ENCODE data around the gene TMEM9. TPM values are rescaled to one million over a fixed set of nuclear protein-coding genes. Genes with fewer than 3 reads are reported as not detected.

The TMEM9 gene
- total RNA-seq, 1 donor from 2014 or later = 63.9 TPM

DNA sequence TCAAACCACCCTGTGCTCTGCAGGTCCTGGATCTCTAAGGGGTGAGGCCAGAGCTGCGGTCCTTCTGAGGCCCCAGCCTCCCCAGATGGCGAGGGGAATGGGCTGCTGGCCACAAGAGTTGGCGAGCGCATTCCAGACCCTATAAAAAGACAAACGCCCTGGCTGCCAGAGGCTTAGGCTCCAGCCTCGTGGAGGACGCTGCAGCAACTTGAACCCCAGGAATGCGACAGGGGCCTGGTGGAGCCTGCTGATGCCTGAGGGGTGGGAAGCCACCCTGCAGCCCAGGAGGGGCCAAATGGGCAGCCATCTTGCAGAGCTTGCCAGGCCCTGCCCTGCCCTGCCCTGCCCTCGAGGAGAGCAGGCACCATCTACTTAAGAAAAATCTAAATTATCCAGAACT is 50.6 kb downstream of the TMEM9 start:
- Mint-ChIP-seq H3K4me1 (ENCODE audit: unreplicated experiment) (no peaks in the 10 kb centered on the region), H3K27ac (ENCODE audit: unreplicated experiment) (no peak overlapping the region), H3K4me3 (ENCODE audit: unreplicated experiment) (no peak overlapping the region), H3K9me3 (ENCODE audit: unreplicated experiment) (no peaks in the 10 kb centered on the region), H3K36me3 (ENCODE audit: unreplicated experiment) (no peaks in the 10 kb centered on the region), H3K27me3 (ENCODE audit: unreplicated experiment) (peaks cover 6% of the 10 kb centered on the region)
- no peak for DNase-seq (ENCODE audit: extremely low spot score, unreplicated experiment)
- TF ChIP-seq CTCF (IDR thresholded peaks at IDR 0.05) = no peak

DNA sequence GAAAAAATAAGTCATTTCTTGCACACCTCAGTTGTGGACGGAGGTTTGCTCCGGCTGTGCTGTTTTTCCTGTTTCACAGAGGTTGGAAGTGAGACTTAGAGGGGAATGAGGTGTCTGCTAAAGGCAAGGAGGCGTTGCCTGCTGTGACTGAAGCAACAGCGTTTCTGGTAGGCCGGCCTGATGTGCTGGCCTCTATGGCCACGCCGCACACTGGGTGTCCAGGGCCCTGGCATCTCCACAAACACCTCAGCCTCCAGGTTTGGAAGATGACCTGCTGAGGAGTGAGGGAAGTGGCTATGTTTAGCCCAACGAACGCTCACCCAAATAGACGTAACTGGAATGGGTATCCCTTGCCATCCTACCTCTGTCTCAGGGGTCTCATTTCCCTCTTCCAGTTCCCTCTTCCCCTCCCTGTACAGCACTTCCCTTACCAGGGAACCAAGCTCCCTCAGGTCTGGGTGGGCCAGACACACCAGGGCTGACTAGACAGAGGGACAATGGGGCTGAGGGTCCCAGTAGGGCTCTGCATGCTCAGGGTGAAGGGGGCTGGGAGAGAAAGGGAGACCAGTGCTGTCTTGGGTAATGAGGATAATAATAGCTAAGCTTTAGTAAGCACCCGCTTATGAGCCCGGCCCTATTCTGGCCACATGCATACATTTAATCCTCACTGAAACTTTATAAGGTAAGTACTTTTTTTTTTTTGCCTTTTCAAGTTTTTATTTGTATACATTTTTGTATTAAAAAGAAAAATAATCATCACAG is 53.9 kb downstream of the TMEM9 start:
- H3K27ac Mint-ChIP-seq (ENCODE audit: unreplicated experiment) = no peak overlapping the region
- H3K4me1 Mint-ChIP-seq (ENCODE audit: unreplicated experiment) = no peaks in the 10 kb centered on the region
- H3K9me3 Mint-ChIP-seq (ENCODE audit: unreplicated experiment) = no peaks in the 10 kb centered on the region
- H3K27me3 Mint-ChIP-seq (ENCODE audit: unreplicated experiment) = peaks cover 18% of the 10 kb centered on the region
- no peak for TF ChIP-seq CTCF (IDR thresholded peaks at IDR 0.05)
- no peaks in the 10 kb centered on the region for H3K36me3 Mint-ChIP-seq (ENCODE audit: unreplicated experiment)
- no peak for DNase-seq (ENCODE audit: extremely low spot score, unreplicated experiment)
- no peak overlapping the region for H3K4me3 Mint-ChIP-seq (ENCODE audit: unreplicated experiment)

DNA sequence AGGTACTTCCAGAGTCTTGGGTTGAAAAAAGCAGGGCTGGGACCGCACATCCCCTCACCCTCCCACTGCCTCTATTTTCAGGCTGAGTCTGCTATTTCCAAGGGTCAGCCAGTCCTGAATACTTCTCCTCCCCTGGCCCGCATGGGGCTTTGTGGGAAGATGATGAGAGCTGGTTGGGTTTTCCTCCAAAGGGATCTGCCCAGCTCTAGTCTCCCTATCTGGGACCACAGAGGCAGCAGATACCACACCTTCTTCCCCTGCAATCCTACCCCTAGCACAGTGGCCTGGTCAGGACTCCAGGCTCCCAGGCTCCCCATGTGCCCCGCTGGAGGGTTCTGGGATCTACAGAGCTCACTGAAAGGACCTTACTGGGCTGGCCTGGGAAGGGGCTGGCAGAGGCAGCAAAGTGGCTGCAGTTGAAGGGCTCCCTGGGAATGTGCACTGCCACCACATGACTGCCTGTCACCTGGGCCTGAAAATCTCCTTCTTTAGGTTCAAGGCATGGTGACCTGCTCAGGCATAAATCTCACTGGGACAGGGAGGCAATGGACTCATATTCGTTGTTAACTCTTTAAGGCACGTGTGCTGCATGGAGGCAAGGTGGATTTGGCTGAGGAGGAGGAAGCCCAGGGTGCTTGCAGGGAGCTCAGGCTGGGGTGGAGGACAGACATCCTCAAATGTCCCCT is 55.1 kb downstream of the TMEM9 start:
- no peaks in the 10 kb centered on the region for H3K36me3 Mint-ChIP-seq (ENCODE audit: unreplicated experiment)
- H3K27me3 Mint-ChIP-seq (ENCODE audit: unreplicated experiment) = peaks cover 15% of the 10 kb centered on the region
- no peak overlapping the region for H3K27ac Mint-ChIP-seq (ENCODE audit: unreplicated experiment)
- TF ChIP-seq CTCF (IDR thresholded peaks at IDR 0.05) = no peak
- no peaks in the 10 kb centered on the region for H3K4me1 Mint-ChIP-seq (ENCODE audit: unreplicated experiment)
- H3K4me3 Mint-ChIP-seq (ENCODE audit: unreplicated experiment) = no peak overlapping the region
- no peak for DNase-seq (ENCODE audit: extremely low spot score, unreplicated experiment)
- no peaks in the 10 kb centered on the region for H3K9me3 Mint-ChIP-seq (ENCODE audit: unreplicated experiment)

DNA sequence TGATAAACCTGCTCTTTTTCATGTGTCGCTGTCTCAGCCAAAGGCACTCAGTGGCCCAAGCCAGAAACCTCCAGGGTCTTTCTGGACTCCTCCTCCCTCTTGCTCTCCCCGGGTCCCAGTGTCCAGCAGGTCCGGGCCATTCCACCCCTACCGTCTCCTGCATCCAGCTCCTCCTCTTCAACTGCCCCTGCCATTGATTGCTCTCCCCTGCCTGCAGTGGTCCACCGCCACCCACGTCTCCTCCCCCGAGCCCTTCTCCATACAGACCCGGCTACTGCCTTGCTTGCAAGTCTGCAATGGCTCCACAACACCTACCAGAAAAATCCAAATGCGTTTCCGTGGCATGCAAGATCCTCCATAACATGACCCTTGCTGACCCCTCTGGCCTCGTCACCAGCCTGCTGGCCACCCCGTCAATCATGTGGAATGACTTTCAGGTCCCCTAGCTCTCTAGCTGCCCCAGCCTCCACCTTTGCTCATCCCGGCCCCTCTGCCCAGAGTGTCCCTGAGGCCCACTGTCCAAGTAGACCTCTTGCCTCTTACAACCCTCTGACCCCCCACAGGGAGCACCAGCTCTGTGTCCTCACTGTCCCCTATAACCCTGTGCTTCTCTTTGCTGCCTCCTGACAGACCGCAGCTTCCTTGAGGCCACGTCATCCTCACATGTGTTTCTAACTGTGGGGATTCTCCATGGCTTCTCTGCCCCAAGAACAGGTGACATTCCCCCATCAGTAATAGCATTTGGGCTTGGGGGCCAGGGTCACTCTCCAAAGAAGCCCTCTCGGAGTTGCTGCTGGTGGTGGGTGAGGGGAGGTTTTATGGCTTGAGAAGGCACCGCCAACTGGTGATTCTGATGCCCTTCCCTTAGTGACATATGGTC is 57.1 kb downstream of the TMEM9 start:
- TF ChIP-seq CTCF (IDR thresholded peaks at IDR 0.05) = no peak
- no peak overlapping the region for H3K27ac Mint-ChIP-seq (ENCODE audit: unreplicated experiment)
- peaks cover 15% of the 10 kb centered on the region for H3K27me3 Mint-ChIP-seq (ENCODE audit: unreplicated experiment)
- H3K36me3 Mint-ChIP-seq (ENCODE audit: unreplicated experiment) = no peaks in the 10 kb centered on the region
- no peaks in the 10 kb centered on the region for H3K9me3 Mint-ChIP-seq (ENCODE audit: unreplicated experiment)
- no peak overlapping the region for H3K4me3 Mint-ChIP-seq (ENCODE audit: unreplicated experiment)
- H3K4me1 Mint-ChIP-seq (ENCODE audit: unreplicated experiment) = no peaks in the 10 kb centered on the region
- DNase-seq (ENCODE audit: extremely low spot score, unreplicated experiment) = no peak
